ENCODE data around the gene TMEM255A.
"Not testable (repeated sequence)": the region's sequence is repeated elsewhere in the genome, so short reads cannot be mapped to it uniquely, and the experiment has no call there.

Gene TMEM255A

DNA sequence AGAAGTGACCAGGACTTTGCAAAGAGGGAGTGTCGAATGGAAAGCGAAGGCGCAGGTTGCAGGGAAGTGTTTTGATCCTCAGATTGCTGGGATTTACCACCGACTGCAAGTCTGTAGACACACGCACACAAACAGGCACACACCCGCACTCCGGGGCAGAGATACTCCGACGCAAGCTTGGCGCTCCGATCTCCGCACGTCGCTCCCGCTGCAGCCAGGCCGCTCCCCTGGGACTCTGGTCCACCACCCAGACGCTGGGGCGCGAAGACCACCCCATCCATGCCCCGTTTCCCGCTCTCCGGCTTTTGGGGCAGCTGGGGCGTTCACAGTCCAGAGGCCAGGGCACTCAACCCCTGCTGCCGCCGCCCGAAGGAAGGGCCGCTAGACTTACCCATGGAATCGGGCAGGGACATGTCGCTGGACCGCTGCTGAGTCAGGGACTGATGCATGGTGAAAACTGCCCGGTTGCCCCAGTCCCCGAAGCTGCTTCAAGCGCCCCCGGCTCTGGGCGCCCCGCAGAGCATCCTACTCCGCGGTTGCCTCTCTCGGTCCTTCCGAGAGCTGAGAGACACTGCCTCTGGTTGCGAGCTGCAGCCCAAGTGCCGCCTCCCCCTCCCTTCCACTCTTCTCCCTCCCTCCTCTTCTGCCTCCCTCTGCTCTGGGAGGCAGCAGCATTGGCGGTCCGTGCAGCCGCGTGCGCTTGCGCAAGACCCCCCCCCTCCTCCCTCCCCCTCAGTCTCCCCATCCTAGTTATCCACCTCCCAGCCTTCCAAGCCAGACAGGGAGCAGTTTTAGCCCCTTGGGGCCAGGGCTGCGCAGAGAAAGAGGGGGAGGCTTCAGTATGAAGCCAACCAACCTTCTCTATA lies at the start of gene TMEM255A:
TSS of gene TMEM255A (minus strand) at position 601 of the 866 bp plus-strand sequence. CDS start at position 449, 152 bp downstream.
- Histone ChIP-seq H3K4me3 (ENCODE audit: low read length) (peak within 1 kb of the TSS; percentile 66), H3K27ac (ENCODE audit: low read length) (no peak within 1 kb of the TSS), H3K27me3 (ENCODE audit: control insufficient read depth, insufficient read depth, low read length) (peaks cover 62% of the 10 kb centered on the region), H3K36me3 (ENCODE audit: control insufficient read depth, low read depth, low read length) (no peaks in the 10 kb centered on the region), H3K9me3 (ENCODE audit: control insufficient read depth, low read depth, low read length) (peaks cover 2% of the 10 kb centered on the region), H3K4me1 (ENCODE audit: control insufficient read depth, low read depth, low read length) (peaks cover 3% of the 10 kb centered on the region), H3K9ac (ENCODE audit: low read length) (peak within 1 kb of the TSS; percentile 7)

DNA sequence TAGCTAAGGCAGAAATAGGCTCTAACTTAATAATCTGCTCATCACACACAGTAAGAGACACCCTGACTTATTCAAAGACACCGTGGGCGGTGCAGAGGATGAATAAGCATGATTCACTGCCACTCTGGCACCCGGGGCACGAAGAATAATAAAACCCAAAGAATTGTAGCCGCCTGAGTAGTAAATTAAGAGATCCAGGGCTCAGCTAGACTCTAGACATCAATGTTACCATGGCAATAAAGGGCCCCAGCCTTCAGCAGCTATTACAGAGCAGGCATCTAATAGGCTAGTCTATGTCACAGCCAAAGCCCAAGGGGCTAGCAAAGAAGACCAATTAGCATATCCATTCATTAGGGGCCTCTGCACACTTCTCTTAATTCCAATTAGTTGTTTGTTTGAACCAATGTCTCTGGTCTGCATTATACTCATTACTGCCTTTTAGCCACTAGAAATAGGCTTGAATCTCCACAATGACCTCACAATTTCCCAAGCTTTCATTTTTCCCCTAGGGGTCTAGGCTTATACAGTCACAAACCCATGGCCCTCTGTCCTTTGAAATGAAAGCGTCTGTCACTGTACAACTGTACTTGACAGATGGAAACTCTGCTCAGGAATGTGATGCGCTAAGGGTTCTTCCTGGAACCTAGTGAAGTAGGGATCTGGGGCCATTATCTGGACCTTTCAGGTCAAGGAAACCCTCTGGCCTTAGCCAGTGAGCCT lies 47.6 kb upstream of the TMEM255A start:
- Histone ChIP-seq H3K36me3 (ENCODE audit: control insufficient read depth, low read depth, low read length) (no peaks in the 10 kb centered on the region), H3K4me3 (ENCODE audit: low read length) (no peak overlapping the region), H3K27ac (ENCODE audit: low read length) (no peak overlapping the region), H3K9ac (ENCODE audit: low read length) (no peak overlapping the region), H3K27me3 (ENCODE audit: control insufficient read depth, insufficient read depth, low read length) (no peaks in the 10 kb centered on the region), H3K4me1 (ENCODE audit: control insufficient read depth, low read depth, low read length) (no peaks in the 10 kb centered on the region), H3K9me3 (ENCODE audit: control insufficient read depth, low read depth, low read length) (peaks cover 12% of the 10 kb centered on the region)

DNA sequence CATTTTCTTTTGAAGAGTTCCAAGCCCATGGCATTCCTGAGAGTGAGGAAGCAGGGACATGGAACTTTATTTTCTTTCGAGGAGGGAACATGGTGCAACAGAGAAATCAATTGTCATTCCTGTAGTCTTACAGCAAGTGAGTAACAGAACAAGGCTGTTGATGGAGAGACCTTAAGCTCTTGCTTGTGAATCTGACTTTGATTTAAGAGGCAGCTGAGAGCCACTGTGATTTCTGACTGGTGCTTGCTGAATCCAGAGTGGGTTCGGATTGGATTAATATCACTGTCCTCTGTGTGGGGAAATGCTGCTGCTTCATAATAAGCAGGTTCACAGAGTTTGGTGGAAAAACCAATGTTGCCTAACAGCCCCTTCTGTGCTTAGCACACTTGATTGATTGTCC lies 45.9 kb upstream of the TMEM255A start:
- H3K4me3 ChIP-seq (ENCODE audit: low read length): no peak overlapping the region
- H3K9me3 ChIP-seq (ENCODE audit: control insufficient read depth, low read depth, low read length): peaks cover 16% of the 10 kb centered on the region
- no peaks in the 10 kb centered on the region for H3K36me3 ChIP-seq (ENCODE audit: control insufficient read depth, low read depth, low read length)
- H3K4me1 ChIP-seq (ENCODE audit: control insufficient read depth, low read depth, low read length): no peaks in the 10 kb centered on the region
- H3K27ac ChIP-seq (ENCODE audit: low read length): no peak overlapping the region
- H3K27me3 ChIP-seq (ENCODE audit: control insufficient read depth, insufficient read depth, low read length): no peaks in the 10 kb centered on the region
- H3K9ac ChIP-seq (ENCODE audit: low read length): no peak overlapping the region

DNA sequence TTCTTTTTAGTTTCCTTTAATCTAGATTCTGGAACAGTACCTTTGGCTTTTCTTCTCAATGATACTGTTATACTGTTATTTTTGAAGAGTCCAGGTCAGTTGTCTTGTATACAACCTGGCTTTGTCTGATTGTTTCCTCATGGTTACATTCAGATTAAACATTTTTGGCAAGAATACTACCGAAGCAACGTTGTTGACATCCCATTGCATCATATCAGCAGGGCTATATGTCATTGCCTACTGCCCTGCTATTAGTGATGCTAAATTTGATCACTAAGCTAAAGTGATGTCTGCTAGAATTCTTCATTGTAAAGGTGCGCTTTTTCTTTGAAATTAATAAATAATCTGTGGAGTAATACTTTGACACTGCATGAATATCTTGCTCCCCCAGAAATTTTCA lies 44.8 kb upstream of the TMEM255A start:
- peaks cover 18% of the 10 kb centered on the region for H3K9me3 ChIP-seq (ENCODE audit: control insufficient read depth, low read depth, low read length)
- H3K27ac ChIP-seq (ENCODE audit: low read length): no peak overlapping the region
- no peak overlapping the region for H3K4me3 ChIP-seq (ENCODE audit: low read length)
- no peaks in the 10 kb centered on the region for H3K27me3 ChIP-seq (ENCODE audit: control insufficient read depth, insufficient read depth, low read length)
- no peaks in the 10 kb centered on the region for H3K4me1 ChIP-seq (ENCODE audit: control insufficient read depth, low read depth, low read length)
- no peaks in the 10 kb centered on the region for H3K36me3 ChIP-seq (ENCODE audit: control insufficient read depth, low read depth, low read length)
- H3K9ac ChIP-seq (ENCODE audit: low read length): no peak overlapping the region

DNA sequence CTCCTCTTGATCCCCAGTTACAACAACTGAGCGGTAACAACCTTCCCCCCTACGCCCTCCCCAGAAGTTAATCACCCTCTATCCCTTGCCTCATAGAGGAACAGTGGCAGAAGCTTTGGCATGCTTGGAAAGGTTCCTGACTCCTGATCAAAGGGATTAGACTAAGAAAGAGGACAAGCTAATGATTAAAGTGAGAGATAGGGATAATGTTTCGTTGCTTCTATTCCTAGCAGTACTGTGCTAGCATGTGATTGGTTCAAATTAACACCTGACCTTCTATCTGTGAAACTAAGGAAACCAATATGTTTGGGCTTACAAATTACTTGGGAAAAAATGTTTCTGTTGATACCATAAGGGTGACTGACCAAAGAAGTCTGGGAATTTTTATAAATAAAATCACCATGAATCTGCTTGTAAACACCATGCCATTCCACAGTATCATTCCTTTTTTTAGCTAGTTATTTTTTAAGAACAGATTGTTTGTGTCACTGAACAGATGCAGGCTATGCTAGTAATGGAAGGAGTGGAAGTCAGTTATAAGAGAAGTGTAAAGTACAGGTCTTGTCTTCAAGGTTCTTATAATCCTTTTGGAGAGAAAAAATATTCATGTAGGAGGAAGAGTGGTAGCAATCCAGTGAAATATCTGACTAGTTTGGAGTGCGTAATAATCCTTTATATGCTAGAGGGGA lies 39.3 kb upstream of the TMEM255A start:
- Histone ChIP-seq H3K4me1 (ENCODE audit: control insufficient read depth, low read depth, low read length) (no peaks in the 10 kb centered on the region), H3K4me3 (ENCODE audit: low read length) (no peak overlapping the region), H3K9ac (ENCODE audit: low read length) (no peak overlapping the region), H3K36me3 (ENCODE audit: control insufficient read depth, low read depth, low read length) (no peaks in the 10 kb centered on the region), H3K27ac (ENCODE audit: low read length) (no peak overlapping the region), H3K9me3 (ENCODE audit: control insufficient read depth, low read depth, low read length) (peaks cover 13% of the 10 kb centered on the region), H3K27me3 (ENCODE audit: control insufficient read depth, insufficient read depth, low read length) (no peaks in the 10 kb centered on the region)

DNA sequence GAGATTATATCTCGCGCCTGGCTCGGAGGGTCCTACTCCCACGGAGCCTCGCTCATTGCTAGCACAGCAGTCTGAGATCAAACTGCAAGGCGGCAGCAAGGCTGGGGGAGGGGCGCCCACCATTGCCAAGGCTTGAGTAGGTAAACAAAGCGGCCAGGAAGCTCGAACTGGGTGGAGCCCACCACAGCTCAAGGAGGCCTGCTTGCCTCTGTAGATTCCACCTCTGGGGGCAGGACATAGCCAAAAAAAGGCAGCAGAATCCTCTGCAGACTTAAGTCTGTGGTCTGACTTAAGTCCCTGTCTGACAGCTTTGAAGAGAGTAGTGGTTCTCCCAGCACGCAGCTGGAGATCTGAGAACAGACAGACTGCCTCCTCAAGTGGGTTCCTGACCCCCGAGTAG lies 33.3 kb upstream of the TMEM255A start:
- not testable (repeated sequence) for H3K9ac ChIP-seq (ENCODE audit: low read length)

DNA sequence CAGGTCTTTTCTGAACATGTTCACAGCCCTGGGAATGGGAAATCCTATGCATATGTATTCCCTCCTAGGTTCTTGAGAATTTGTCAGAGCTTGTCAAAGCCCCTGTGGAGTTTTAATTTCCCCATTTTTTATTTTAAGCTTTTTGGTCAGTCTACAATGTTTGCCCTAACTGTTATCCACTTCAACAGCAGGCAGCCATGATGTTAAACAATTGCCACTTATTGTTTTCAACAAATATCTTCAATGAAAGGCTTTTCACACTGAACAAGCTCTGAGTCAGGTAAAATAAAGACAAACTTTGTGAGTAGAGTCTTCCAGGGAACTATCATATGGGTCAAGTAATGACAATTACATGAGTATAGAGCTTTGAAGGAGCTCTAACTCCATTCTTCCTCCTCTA lies 25.6 kb upstream of the TMEM255A start:
- H3K4me3 ChIP-seq (ENCODE audit: low read length): no peak overlapping the region
- peaks cover 25% of the 10 kb centered on the region for H3K9me3 ChIP-seq (ENCODE audit: control insufficient read depth, low read depth, low read length)
- no peak overlapping the region for H3K9ac ChIP-seq (ENCODE audit: low read length)
- peaks cover 10% of the 10 kb centered on the region for H3K4me1 ChIP-seq (ENCODE audit: control insufficient read depth, low read depth, low read length)
- H3K27me3 ChIP-seq (ENCODE audit: control insufficient read depth, insufficient read depth, low read length): no peaks in the 10 kb centered on the region
- H3K27ac ChIP-seq (ENCODE audit: low read length): no peak overlapping the region
- no peaks in the 10 kb centered on the region for H3K36me3 ChIP-seq (ENCODE audit: control insufficient read depth, low read depth, low read length)

More for the DNA sequence above, 33.3 kb upstream of the TMEM255A start:
- H3K4me1 ChIP-seq (ENCODE audit: control insufficient read depth, low read depth, low read length); H3K27ac ChIP-seq (ENCODE audit: low read length); H3K9me3 ChIP-seq (ENCODE audit: control insufficient read depth, low read depth, low read length); H3K4me3 ChIP-seq (ENCODE audit: low read length); H3K36me3 ChIP-seq (ENCODE audit: control insufficient read depth, low read depth, low read length); H3K27me3 ChIP-seq (ENCODE audit: control insufficient read depth, insufficient read depth, low read length): not testable (repeated sequence)

DNA sequence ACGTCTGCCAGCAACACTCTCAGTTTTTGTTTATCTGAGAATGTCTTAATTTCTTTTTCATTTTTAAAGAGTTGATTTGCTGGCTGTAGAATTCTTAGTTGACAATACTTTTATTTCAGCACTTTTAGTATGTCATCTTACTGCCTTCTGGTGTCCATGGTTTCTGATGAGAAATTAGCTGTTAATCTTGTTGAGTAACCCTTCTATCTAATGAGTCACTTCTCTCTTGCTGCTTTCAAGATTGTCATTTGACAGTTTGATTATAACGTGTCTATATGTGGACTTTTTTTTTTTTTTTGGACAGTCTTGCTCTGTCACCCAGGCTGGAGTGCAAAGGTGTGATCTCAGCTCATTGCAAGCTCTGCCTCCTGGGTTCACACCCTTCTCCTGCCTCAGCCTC lies 24.0 kb upstream of the TMEM255A start:
- no peaks in the 10 kb centered on the region for H3K27me3 ChIP-seq (ENCODE audit: control insufficient read depth, insufficient read depth, low read length)
- H3K36me3 ChIP-seq (ENCODE audit: control insufficient read depth, low read depth, low read length): no peaks in the 10 kb centered on the region
- H3K9ac ChIP-seq (ENCODE audit: low read length): no peak overlapping the region
- H3K4me3 ChIP-seq (ENCODE audit: low read length): no peak overlapping the region
- H3K4me1 ChIP-seq (ENCODE audit: control insufficient read depth, low read depth, low read length): peaks cover 10% of the 10 kb centered on the region
- H3K27ac ChIP-seq (ENCODE audit: low read length): no peak overlapping the region
- peaks cover 25% of the 10 kb centered on the region for H3K9me3 ChIP-seq (ENCODE audit: control insufficient read depth, low read depth, low read length)

DNA sequence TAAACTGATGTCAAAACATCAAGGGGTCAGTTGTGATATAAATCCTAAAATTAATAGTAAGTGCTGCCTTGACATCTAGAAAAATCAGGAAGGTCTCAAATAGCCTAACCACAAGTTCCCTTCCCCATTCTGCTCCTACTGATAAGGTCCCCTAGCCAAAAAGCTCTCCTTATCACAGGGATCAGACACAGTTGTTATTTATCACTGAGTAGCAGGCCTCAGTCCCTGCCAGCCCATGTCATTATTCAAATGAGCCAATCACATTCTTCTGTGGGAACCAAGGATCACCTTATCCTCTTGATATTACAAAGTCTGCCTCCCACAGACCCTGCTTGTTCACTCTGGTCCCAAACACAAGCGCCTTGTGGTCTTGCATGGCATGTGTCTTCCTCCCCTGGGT lies 23.3 kb upstream of the TMEM255A start:
- H3K27ac ChIP-seq (ENCODE audit: low read length): no peak overlapping the region
- no peaks in the 10 kb centered on the region for H3K36me3 ChIP-seq (ENCODE audit: control insufficient read depth, low read depth, low read length)

DNA sequence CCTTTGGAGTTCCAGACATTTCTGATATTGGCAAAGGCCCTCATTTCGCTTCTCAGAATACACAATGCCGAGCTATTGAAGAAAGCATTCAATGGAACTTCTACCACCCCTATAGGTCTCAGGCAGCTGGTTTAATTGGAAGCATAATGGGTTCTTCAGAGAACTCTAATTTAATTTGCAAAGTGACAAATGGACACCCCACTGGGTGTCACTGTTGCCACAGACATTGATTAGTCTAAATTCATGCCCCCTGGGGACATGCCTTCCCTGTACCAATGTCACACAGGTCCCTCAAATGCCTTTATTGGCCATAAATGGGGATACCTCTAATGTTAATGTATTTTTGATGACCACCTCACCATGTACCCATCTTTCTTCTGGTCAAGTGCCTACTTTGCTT lies 22.9 kb upstream of the TMEM255A start:
- H3K4me3 ChIP-seq (ENCODE audit: low read length): no peak overlapping the region
- peaks cover 16% of the 10 kb centered on the region for H3K9me3 ChIP-seq (ENCODE audit: control insufficient read depth, low read depth, low read length)
- no peak overlapping the region for H3K27ac ChIP-seq (ENCODE audit: low read length)
- H3K36me3 ChIP-seq (ENCODE audit: control insufficient read depth, low read depth, low read length): no peaks in the 10 kb centered on the region
- H3K27me3 ChIP-seq (ENCODE audit: control insufficient read depth, insufficient read depth, low read length): no peaks in the 10 kb centered on the region
- no peak overlapping the region for H3K9ac ChIP-seq (ENCODE audit: low read length)
- peaks cover 10% of the 10 kb centered on the region for H3K4me1 ChIP-seq (ENCODE audit: control insufficient read depth, low read depth, low read length)

More for the DNA sequence above, 23.3 kb upstream of the TMEM255A start:
- H3K4me3 ChIP-seq (ENCODE audit: low read length): no peak overlapping the region
- H3K9me3 ChIP-seq (ENCODE audit: control insufficient read depth, low read depth, low read length): peaks cover 21% of the 10 kb centered on the region
- H3K27me3 ChIP-seq (ENCODE audit: control insufficient read depth, insufficient read depth, low read length): no peaks in the 10 kb centered on the region
- H3K4me1 ChIP-seq (ENCODE audit: control insufficient read depth, low read depth, low read length): peaks cover 10% of the 10 kb centered on the region
- no peak overlapping the region for H3K9ac ChIP-seq (ENCODE audit: low read length)

DNA sequence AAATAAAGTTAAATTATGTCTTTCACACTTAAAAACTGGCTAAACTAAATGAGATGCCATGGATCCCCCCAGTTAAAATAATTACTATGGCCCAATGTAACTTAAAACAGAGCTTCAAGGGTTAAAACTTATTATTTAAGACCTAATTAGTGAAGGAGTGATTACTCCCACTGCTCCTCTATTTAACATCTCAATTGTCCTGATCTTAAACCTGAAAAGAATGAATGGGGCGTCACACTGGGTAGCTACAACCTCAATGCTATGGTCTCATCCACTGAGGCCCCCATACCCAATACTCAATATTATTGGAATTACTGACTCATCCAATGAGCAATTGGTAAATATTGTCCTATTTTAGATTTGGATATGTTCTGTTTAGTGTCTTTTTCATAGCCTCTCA lies 21.1 kb upstream of the TMEM255A start:
- no peaks in the 10 kb centered on the region for H3K36me3 ChIP-seq (ENCODE audit: control insufficient read depth, low read depth, low read length)

More for the DNA sequence above, 21.1 kb upstream of the TMEM255A start:
- Histone ChIP-seq H3K9ac (ENCODE audit: low read length) (no peak overlapping the region), H3K27me3 (ENCODE audit: control insufficient read depth, insufficient read depth, low read length) (no peaks in the 10 kb centered on the region), H3K4me1 (ENCODE audit: control insufficient read depth, low read depth, low read length) (peaks cover 10% of the 10 kb centered on the region), H3K4me3 (ENCODE audit: low read length) (peak overlapping the region; percentile 21), H3K9me3 (ENCODE audit: control insufficient read depth, low read depth, low read length) (peaks cover 9% of the 10 kb centered on the region), H3K27ac (ENCODE audit: low read length) (no peak overlapping the region)

All from iPS-18a (cell line).